Neuronal stem cell (in vitro differentiated cells): Measurements from ENCODE around the gene PANX1.
A peak's percentile ranks its signal among the peaks of the same experiment; 100 is the strongest.

Experiments
- DNase-seq: peaks from one replicate; pipeline ENCODE4 v3.0.0-alpha.2; 2013; ENCODE audit warnings: low spot score
- H2AFZ ChIP-seq: one replicate; pipeline ENCODE4 v1.6.1; 2013; ENCODE audit warnings: mild to moderate bottlenecking, low read length, inconsistent platforms
- H2AK5ac ChIP-seq: 2 replicates; pipeline ENCODE4 v1.6.1; 2013; ENCODE audit warnings: low read depth, mild to moderate bottlenecking, inconsistent platforms, low read length, moderate library complexity, mixed read lengths
- H2BK120ac ChIP-seq: 2 replicates; pipeline ENCODE4 v1.6.1; 2013; ENCODE audit warnings: low read depth, mild to moderate bottlenecking, inconsistent platforms, low read length, moderate library complexity, mixed read lengths
- H2BK12ac ChIP-seq: one replicate; pipeline ENCODE4 v1.6.1; 2013; ENCODE audit warnings: low read length, inconsistent platforms
- H2BK15ac ChIP-seq: 2 replicates; pipeline ENCODE4 v1.6.1; 2013; ENCODE audit warnings: mild to moderate bottlenecking, low read length, inconsistent platforms, mixed read lengths
- H2BK5ac ChIP-seq: one replicate; pipeline ENCODE4 v1.6.1; 2013; ENCODE audit warnings: inconsistent platforms, mild to moderate bottlenecking, low read length, moderate library complexity
- H3K14ac ChIP-seq: one replicate; pipeline ENCODE4 v1.6.1; 2013; ENCODE audit warnings: low read length, inconsistent platforms
- H3K18ac ChIP-seq: 2 replicates; pipeline ENCODE4 v1.6.1; 2013; ENCODE audit warnings: low read length, inconsistent platforms
- H3K23ac ChIP-seq: 2 replicates; pipeline ENCODE4 v1.6.1; 2013; ENCODE audit warnings: low read depth, mild to moderate bottlenecking, mixed read lengths, low read length, inconsistent platforms; ENCODE audit not compliant: poor library complexity
- H3K27ac ChIP-seq: replicated peaks from 3 replicates; pipeline ENCODE4 v1.5.1; 2013; ENCODE audit warnings: low read length, inconsistent platforms
- H3K27me3 ChIP-seq, 3 experiments: 2 replicates each; pipeline ENCODE4 v1.6.1; 2013; ENCODE audit warnings: low read length in 3 of 3, mild to moderate bottlenecking in 2 of 3, inconsistent platforms in 1 of 3, low read depth in 1 of 3, mixed read lengths in 1 of 3, moderate library complexity in 1 of 3; ENCODE audit not compliant: control insufficient read depth in 3 of 3, insufficient read depth in 3 of 3
- H3K36me3 ChIP-seq, 2 donors: replicated peaks in 1 of 2; 2 replicates each; pipeline ENCODE4 v1.6.1; 2013; ENCODE audit warnings: low read length in 2 of 2; ENCODE audit not compliant: control insufficient read depth in 2 of 2, insufficient read depth in 2 of 2
- H3K4ac ChIP-seq: 2 replicates; pipeline ENCODE4 v1.6.1; 2013; ENCODE audit warnings: inconsistent platforms, mild to moderate bottlenecking, low read length, moderate library complexity
- H3K4me1 ChIP-seq, 2 donors: 1 replicate in 1 of 2; 2 replicates in 1 of 2; pipeline ENCODE4 v1.6.1; 2013; ENCODE audit warnings: low read length in 2 of 2, low read depth in 1 of 2; ENCODE audit not compliant: control insufficient read depth in 2 of 2, insufficient read depth in 1 of 2
- H3K4me2 ChIP-seq: one replicate; pipeline ENCODE4 v1.6.1; 2013; ENCODE audit warnings: mild to moderate bottlenecking, low read length, inconsistent platforms; ENCODE audit not compliant: insufficient read depth, poor library complexity, severe bottlenecking
- H3K4me3 ChIP-seq, 2 donors: 2 replicates each; pipeline ENCODE4 v1.5.1; 2013; ENCODE audit warnings: low read length in 2 of 2, mild to moderate bottlenecking in 2 of 2, inconsistent platforms in 1 of 2, moderate library complexity in 1 of 2
- H3K79me1 ChIP-seq: one replicate; pipeline ENCODE4 v1.6.1; 2013; ENCODE audit warnings: low read depth, mild to moderate bottlenecking, inconsistent platforms, low read length, moderate library complexity
- H3K9ac ChIP-seq: one replicate; pipeline ENCODE4 v1.6.1; 2013; ENCODE audit warnings: mild to moderate bottlenecking, low read depth, low read length, inconsistent platforms; ENCODE audit not compliant: poor library complexity
- H3K9me3 ChIP-seq, 2 donors: replicated peaks in 1 of 2; 2 replicates each; pipeline versions ENCODE3 to v1.6.1; 2013; ENCODE audit warnings: low read length in 2 of 2, mild to moderate bottlenecking in 2 of 2, inconsistent platforms in 1 of 2, low read depth in 1 of 2, mixed read lengths in 1 of 2, moderate library complexity in 1 of 2; ENCODE audit not compliant: control insufficient read depth in 2 of 2, insufficient read depth in 1 of 2
- H4K8ac ChIP-seq: one replicate; pipeline ENCODE4 v1.6.1; 2013; ENCODE audit warnings: low read depth, mild to moderate bottlenecking, inconsistent platforms, low read length, moderate library complexity
- H4K91ac ChIP-seq: one replicate; pipeline ENCODE4 v1.6.1; 2013; ENCODE audit warnings: low read length, low read depth, mild to moderate bottlenecking, inconsistent platforms; ENCODE audit not compliant: poor library complexity
- WGBS, 2 donors: extraction: QIAGEN DNeasy Blood & Tissue Kit; methylation state at CpG; one replicate each; pipeline ENCODE4 v1.1.7; 2013; ENCODE audit warnings: missing lambda C conversion rate in 2 of 2, mixed read lengths in 1 of 2; ENCODE audit not compliant: insufficient read length in 2 of 2, insufficient replicate concordance in 1 of 2; ENCODE audit errors: extremely low coverage in 2 of 2; 5-methylcytosine and 5-hydroxymethylcytosine counted together

The PANX1 gene

GRCh38 chr11:94104734-94105133, 23.9 kb upstream of the PANX1 start:
- Histone ChIP-seq H3K14ac (no peak overlapping the region), H2BK15ac (no peak overlapping the region), H3K4ac (no peak overlapping the region), H2BK5ac (no peak overlapping the region), H3K23ac (no peak overlapping the region), H3K4me1 (no peaks in the 10 kb centered on the region), H2AK5ac (no peak overlapping the region), H3K9ac (no peak overlapping the region), H2BK12ac (no peak overlapping the region), H3K18ac (no peak overlapping the region), H3K9me3 (no peaks in the 10 kb centered on the region), H2AFZ (peak overlapping the region; percentile 65), H3K79me1 (no peaks in the 10 kb centered on the region), H3K27me3 (peaks cover 0 to 2% (median 0%) of the 10 kb centered on the region in 3 experiments), H3K4me2 (no peak overlapping the region), H3K4me3 (no peak overlapping the region), H4K8ac (no peak overlapping the region), H3K36me3 (no peaks in the 10 kb centered on the region), H2BK120ac (no peak overlapping the region), H4K91ac (no peak overlapping the region), H3K27ac (no peak overlapping the region)
- no peak for DNase-seq

- H4K91ac ChIP-seq, result no peak overlapping the region
- H2BK5ac ChIP-seq, result no peak overlapping the region
- no peak overlapping the region for H2BK120ac ChIP-seq
- no peak overlapping the region for H2BK15ac ChIP-seq
- no peak overlapping the region for H2AFZ ChIP-seq
- no peak overlapping the region for H3K9ac ChIP-seq
- no peak for DNase-seq
- H3K14ac ChIP-seq, result no peak overlapping the region
- H3K18ac ChIP-seq, result no peak overlapping the region
- H3K9me3 ChIP-seq, result no peaks in the 10 kb centered on the region
- H3K4me2 ChIP-seq, result no peak overlapping the region
- H4K8ac ChIP-seq, result no peak overlapping the region
- WGBS, 2 donors, result no CpG with 5 or more reads among the region's 4 CpGs
- H3K4me3 ChIP-seq, result no peak overlapping the region
- H3K27ac ChIP-seq, result no peak overlapping the region
- H3K4me1 ChIP-seq, result no peaks in the 10 kb centered on the region
- H2AK5ac ChIP-seq, result no peak overlapping the region
- H3K36me3 ChIP-seq, result no peaks in the 10 kb centered on the region
- no peak overlapping the region for H3K23ac ChIP-seq
- no peak overlapping the region for H2BK12ac ChIP-seq
- peaks cover 0 to 2% (median 0%) of the 10 kb centered on the region in 3 experiments for H3K27me3 ChIP-seq
- no peaks in the 10 kb centered on the region for H3K79me1 ChIP-seq
- H3K4ac ChIP-seq, result no peak overlapping the region
Measured at GRCh38 chr11:94106716-94107115, 21.9 kb upstream of the PANX1 start.

- Histone ChIP-seq H3K9me3 (no peaks in the 10 kb centered on the region), H4K8ac (no peak overlapping the region), H3K36me3 (no peaks in the 10 kb centered on the region), H3K27ac (no peak overlapping the region), H3K18ac (no peak overlapping the region), H3K4ac (no peak overlapping the region), H3K14ac (no peak overlapping the region), H4K91ac (no peak overlapping the region), H3K79me1 (no peaks in the 10 kb centered on the region), H2AFZ (no peak overlapping the region), H2BK15ac (no peak overlapping the region), H3K9ac (no peak overlapping the region), H3K4me1 (no peaks in the 10 kb centered on the region), H2BK120ac (no peak overlapping the region), H2AK5ac (no peak overlapping the region), H2BK12ac (no peak overlapping the region), H2BK5ac (no peak overlapping the region), H3K23ac (no peak overlapping the region), H3K27me3 (peaks cover 0 to 2% (median 0%) of the 10 kb centered on the region in 3 experiments), H3K4me2 (no peak overlapping the region), H3K4me3 (no peak overlapping the region)
- no CpG with 5 or more reads among the region's 1 CpG for WGBS, 2 donors
- DNase-seq, result no peak
Measured at GRCh38 chr11:94107363-94107762, 21.3 kb upstream of the PANX1 start.

- no peak overlapping the region for H3K9ac ChIP-seq
- no peak overlapping the region for H3K4ac ChIP-seq
- H2BK120ac ChIP-seq, result no peak overlapping the region
- no peak overlapping the region for H2BK15ac ChIP-seq
- no peak overlapping the region for H2AK5ac ChIP-seq
- DNase-seq, result no peak
- H3K79me1 ChIP-seq, result no peaks in the 10 kb centered on the region
- no peak overlapping the region for H2AFZ ChIP-seq
- no peak overlapping the region for H2BK12ac ChIP-seq
- H3K18ac ChIP-seq, result no peak overlapping the region
- H2BK5ac ChIP-seq, result no peak overlapping the region
- no peaks in the 10 kb centered on the region for H3K4me1 ChIP-seq
- H3K14ac ChIP-seq, result no peak overlapping the region
- no peak overlapping the region for H3K27ac ChIP-seq
- H3K23ac ChIP-seq, result no peak overlapping the region
- H3K4me3 ChIP-seq, result no peak overlapping the region
- H3K9me3 ChIP-seq, result no peaks in the 10 kb centered on the region
- no peak overlapping the region for H4K91ac ChIP-seq
- H4K8ac ChIP-seq, result no peak overlapping the region
- WGBS, 2 donors, result no CpG with 5 or more reads among the region's 3 CpGs
- H3K27me3 ChIP-seq, result no peaks in the 10 kb centered on the region
- no peak overlapping the region for H3K4me2 ChIP-seq
- no peaks in the 10 kb centered on the region for H3K36me3 ChIP-seq
Measured at GRCh38 chr11:94111241-94111640, 17.4 kb upstream of the PANX1 start.
